Measurements from ENCODE around the gene LPP. TPM values are rescaled to one million over a fixed set of nuclear protein-coding genes. Genes with fewer than 3 reads are reported as not detected.

The LPP gene
- total and polyA plus RNA-seq, 8 donors: 8.0 to 885 (median 305) TPM

DNA sequence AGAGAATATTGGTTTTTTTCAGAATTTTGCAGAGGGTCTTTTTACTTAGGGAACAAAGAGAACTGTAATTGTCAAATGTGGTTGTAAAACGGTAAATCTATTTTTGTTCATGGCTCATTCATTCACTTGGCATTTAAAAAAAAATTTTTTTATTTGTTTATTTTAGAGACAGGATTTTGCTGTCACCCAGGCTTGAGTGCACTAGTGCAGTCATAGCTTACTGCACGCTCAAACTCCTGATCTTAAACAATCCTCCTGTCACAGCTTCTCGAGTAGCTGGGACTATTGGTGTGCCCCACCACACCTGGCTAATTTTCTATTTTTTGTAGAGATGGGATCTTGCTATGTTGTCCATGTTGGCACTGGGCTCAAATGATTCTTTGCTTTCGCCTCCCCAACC, 301.8 kb downstream of the LPP start:
- Histone ChIP-seq H3K27ac (no peak overlapping the region), H3K27me3 (no peaks in the 10 kb centered on the region), H3K4me1 (peaks cover 0 to 42% (median 15%) of the 10 kb centered on the region in 4 donors), H3K36me3 (no peaks in the 10 kb centered on the region), H3K4me3 (no peak overlapping the region), H3K9me3 (no peaks in the 10 kb centered on the region)
- no peak for TF ChIP-seq POLR2A (IDR thresholded peaks at IDR 0.05)
- TF ChIP-seq EP300 (IDR thresholded peaks at IDR 0.05): no peak
- TF ChIP-seq, protein P1, sequence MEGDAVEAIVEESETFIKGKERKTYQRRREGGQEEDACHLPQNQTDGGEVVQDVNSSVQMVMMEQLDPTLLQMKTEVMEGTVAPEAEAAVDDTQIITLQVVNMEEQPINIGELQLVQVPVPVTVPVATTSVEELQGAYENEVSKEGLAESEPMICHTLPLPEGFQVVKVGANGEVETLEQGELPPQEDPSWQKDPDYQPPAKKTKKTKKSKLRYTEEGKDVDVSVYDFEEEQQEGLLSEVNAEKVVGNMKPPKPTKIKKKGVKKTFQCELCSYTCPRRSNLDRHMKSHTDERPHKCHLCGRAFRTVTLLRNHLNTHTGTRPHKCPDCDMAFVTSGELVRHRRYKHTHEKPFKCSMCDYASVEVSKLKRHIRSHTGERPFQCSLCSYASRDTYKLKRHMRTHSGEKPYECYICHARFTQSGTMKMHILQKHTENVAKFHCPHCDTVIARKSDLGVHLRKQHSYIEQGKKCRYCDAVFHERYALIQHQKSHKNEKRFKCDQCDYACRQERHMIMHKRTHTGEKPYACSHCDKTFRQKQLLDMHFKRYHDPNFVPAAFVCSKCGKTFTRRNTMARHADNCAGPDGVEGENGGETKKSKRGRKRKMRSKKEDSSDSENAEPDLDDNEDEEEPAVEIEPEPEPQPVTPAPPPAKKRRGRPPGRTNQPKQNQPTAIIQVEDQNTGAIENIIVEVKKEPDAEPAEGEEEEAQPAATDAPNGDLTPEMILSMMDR (IDR thresholded peaks at IDR 0.05): no peak
- no peak for TF ChIP-seq POLR2AphosphoS5 (IDR thresholded peaks at IDR 0.05)
- 70 to 90% (median 82%) methylated on average over 4 of the region's 4 CpGs for WGBS, 5 donors
- intact Hi-C loops (cut with DNase I; ENCODE audit: low total_unique reads): no loop called here
- no peak for DNase-seq

DNA sequence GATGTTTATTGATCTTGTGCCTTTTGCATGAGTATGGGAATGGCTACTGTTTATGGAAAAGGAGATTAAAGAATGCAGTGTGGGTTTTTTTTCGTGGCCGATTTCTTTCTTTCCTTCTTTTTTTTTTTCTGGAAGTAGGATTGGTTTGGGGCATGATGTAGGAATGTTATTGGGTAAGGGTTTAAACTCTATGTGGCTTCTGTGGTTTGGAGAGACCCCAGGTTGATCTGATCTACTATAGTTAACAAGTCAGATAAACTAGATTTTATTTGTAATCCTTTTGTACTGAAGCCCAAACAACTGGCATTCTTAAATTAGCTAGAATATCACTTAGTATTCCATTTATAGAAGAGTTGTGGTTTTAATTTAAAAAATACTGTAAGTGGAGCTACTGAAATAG, 304.8 kb downstream of the LPP start:
- H3K27ac ChIP-seq: no peak overlapping the region
- intact Hi-C loops (cut with DNase I; ENCODE audit: low total_unique reads): no loop called here
- no peaks in the 10 kb centered on the region for H3K9me3 ChIP-seq
- WGBS, 5 donors: 31 to 87% (median 38%) methylated on average over 2 of the region's 2 CpGs
- TF ChIP-seq EP300 (IDR thresholded peaks at IDR 0.05) (no peak), POLR2A (IDR thresholded peaks at IDR 0.05) (no peak), POLR2AphosphoS5 (IDR thresholded peaks at IDR 0.05) (no peak)
- TF ChIP-seq, protein P1 (IDR thresholded peaks at IDR 0.05): no peak
- no peak for DNase-seq
- H3K4me1 ChIP-seq: peaks cover 0 to 19% (median 7%) of the 10 kb centered on the region in 4 donors
- no peaks in the 10 kb centered on the region for H3K36me3 ChIP-seq
- H3K27me3 ChIP-seq: no peaks in the 10 kb centered on the region
- H3K4me3 ChIP-seq: no peak overlapping the region

DNA sequence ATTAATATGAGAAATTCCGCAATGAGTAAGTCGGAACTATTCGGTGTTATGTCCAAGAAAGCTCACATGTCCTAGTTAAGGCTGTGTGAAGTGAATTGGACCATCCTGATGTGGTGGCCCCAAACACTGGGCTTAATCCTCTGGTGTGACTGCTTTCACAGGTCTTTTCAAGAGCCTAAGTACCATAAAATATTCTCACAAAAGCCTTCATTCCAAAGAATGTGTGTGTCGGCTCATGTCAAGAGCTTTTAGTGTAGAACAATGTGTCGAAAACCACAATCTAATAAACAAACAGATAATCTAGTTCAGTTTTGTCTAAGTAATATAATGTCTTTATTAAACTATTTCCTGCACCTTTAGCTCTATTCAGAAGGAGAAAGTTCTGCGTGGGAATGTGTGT, 311.4 kb downstream of the LPP start:
- Histone ChIP-seq H3K9me3 (no peaks in the 10 kb centered on the region), H3K4me3 (no peak overlapping the region), H3K4me1 (peaks cover 4 to 31% (median 15%) of the 10 kb centered on the region in 4 donors), H3K27ac (peak overlapping the region in 1 of 5 donors; percentile 24), H3K27me3 (no peaks in the 10 kb centered on the region), H3K36me3 (no peaks in the 10 kb centered on the region)
- 70 to 74% (median 72%) methylated on average over 6 of the region's 6 CpGs for WGBS, 5 donors
- TF ChIP-seq POLR2A (IDR thresholded peaks at IDR 0.05): no peak
- TF ChIP-seq, protein P1 (IDR thresholded peaks at IDR 0.05): no peak
- no peak for TF ChIP-seq POLR2AphosphoS5 (IDR thresholded peaks at IDR 0.05)
- TF ChIP-seq EP300 (IDR thresholded peaks at IDR 0.05): no peak
- no peak for DNase-seq
- intact Hi-C loops (cut with DNase I; ENCODE audit: low total_unique reads): no loop called here

DNA sequence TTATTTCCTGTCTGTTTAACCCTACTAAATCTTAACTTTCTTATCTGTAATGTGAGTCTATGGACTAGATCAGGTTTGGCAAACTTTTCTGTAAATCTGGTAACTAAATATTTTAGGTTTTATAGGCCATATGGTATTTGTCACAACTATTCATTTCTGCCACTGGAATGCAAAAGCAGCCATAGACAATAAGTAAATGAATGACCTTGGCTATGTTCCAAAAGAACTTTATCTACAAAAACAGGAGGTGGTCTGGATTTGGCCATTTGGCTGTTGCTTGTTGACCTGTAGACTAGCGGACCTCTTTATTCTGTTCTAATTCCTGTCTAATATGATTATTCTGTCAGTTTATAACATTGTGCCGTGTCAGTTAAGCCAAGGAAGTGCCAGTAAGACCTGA, 314.2 kb downstream of the LPP start:
- WGBS, 5 donors: 82 to 91% (median 88%) methylated on average over 2 of the region's 2 CpGs
- peaks cover 4 to 56% (median 26%) of the 10 kb centered on the region in 4 donors for H3K4me1 ChIP-seq
- no peak overlapping the region for H3K4me3 ChIP-seq

More for the DNA sequence above, 314.2 kb downstream of the LPP start:
- Histone ChIP-seq H3K27me3 (no peaks in the 10 kb centered on the region), H3K36me3 (no peaks in the 10 kb centered on the region), H3K27ac (peak overlapping the region in 4 of 5 donors; percentile 52 to 68 (median 65)), H3K9me3 (no peaks in the 10 kb centered on the region)
- no peak for TF ChIP-seq POLR2AphosphoS5 (IDR thresholded peaks at IDR 0.05)
- no peak for TF ChIP-seq POLR2A (IDR thresholded peaks at IDR 0.05)
- TF ChIP-seq, protein P1 (IDR thresholded peaks at IDR 0.05): no peak
- intact Hi-C loops (cut with DNase I; ENCODE audit: low total_unique reads): no loop called here
- DNase-seq: no peak

All from stomach (tissue), 9 donors.